Naive B cell (primary cell): ENCODE measurements around the gene GSG1L. TPM values are rescaled to one million over a fixed set of nuclear protein-coding genes. Genes with fewer than 3 reads are reported as not detected.
A peak's percentile ranks its signal among the peaks of the same experiment; 100 is the strongest.
"Not testable (repeated sequence)": the region's sequence is repeated elsewhere in the genome, so short reads cannot be mapped to it uniquely, and the experiment has no call there.

ENCODE experiments used
- ATAC-seq, 2 donors: fragments of 150-1000 bp; cut with Tn5 transposase; 2 replicates each; pipeline ENCODE4 v1.10.0; 2021; ENCODE audit warnings: low read depth in 2 of 2, mild to moderate bottlenecking in 2 of 2, moderate library complexity in 2 of 2
- DNase-seq: peaks from one replicate; pipeline ENCODE4 v3.0.0; 2022
- H3K27ac Mint-ChIP-seq, 6 donors: one replicate each; pipeline ENCODE4 v1.8.0; 2020 to 2022; ENCODE audit warnings: mild to moderate bottlenecking in 6 of 6, mixed read lengths in 6 of 6, moderate library complexity in 5 of 6, inconsistent platforms in 2 of 6
- H3K27me3 Mint-ChIP-seq, 3 donors: one replicate each; pipeline ENCODE4 v1.8.0; 2021 to 2022; ENCODE audit warnings: mixed read lengths in 3 of 3, mild to moderate bottlenecking in 1 of 3
- H3K36me3 Mint-ChIP-seq, 2 donors: one replicate each; pipeline ENCODE4 v1.8.0; 2020 to 2022; ENCODE audit warnings: mixed read lengths in 2 of 2, inconsistent platforms in 1 of 2, mild to moderate bottlenecking in 1 of 2
- H3K4me1 Mint-ChIP-seq, 3 donors: one replicate each; pipeline ENCODE4 v1.8.0; 2020 to 2022; ENCODE audit warnings: mixed read lengths in 3 of 3, inconsistent platforms in 1 of 3, mild to moderate bottlenecking in 1 of 3, moderate library complexity in 1 of 3
- H3K4me3 Mint-ChIP-seq, 8 donors: one replicate each; pipeline ENCODE4 v1.8.0; 2020 to 2022; ENCODE audit warnings: mild to moderate bottlenecking in 8 of 8, mixed read lengths in 8 of 8, moderate library complexity in 8 of 8, inconsistent platforms in 2 of 8
- H3K9me3 Mint-ChIP-seq, 7 donors: one replicate each; pipeline ENCODE4 v1.8.0; 2020 to 2022; ENCODE audit warnings: mixed read lengths in 7 of 7, mild to moderate bottlenecking in 5 of 7, inconsistent platforms in 2 of 7, moderate library complexity in 1 of 7
- polyA plus RNA-seq, 6 donors: library from polyadenylated mRNA; unstranded; fragments of 300-500 nt; fragmentation: Illumina TruSeq; gene quantifications; one replicate each; pipeline ENCODE4 v1.2.3, GENCODE V29; 2021; ENCODE audit warnings: low read depth in 6 of 6

Gene GSG1L
- polyA plus RNA-seq, 6 donors from 2014 or later, result not detected

- no peak for ATAC-seq
- H3K27ac Mint-ChIP-seq, result no peak overlapping the region
- DNase-seq, result no peak
- H3K9me3 Mint-ChIP-seq, result peaks cover 4 to 26% (median 5%) of the 10 kb centered on the region in 7 donors
- peaks cover 3 to 15% (median 9%) of the 10 kb centered on the region in 3 donors for H3K27me3 Mint-ChIP-seq
- H3K4me1 Mint-ChIP-seq, result no peaks in the 10 kb centered on the region
- H3K4me3 Mint-ChIP-seq, result no peak overlapping the region
- peaks cover 4 to 7% of the 10 kb centered on the region in 2 donors for H3K36me3 Mint-ChIP-seq
Measured at GRCh38 chr16:27994686-27995085, 68.8 kb downstream of the GSG1L start.

- Mint-ChIP-seq H3K27me3 (peaks cover 3 to 10% (median 5%) of the 10 kb centered on the region in 3 donors), H3K9me3 (peaks cover 4 to 26% (median 5%) of the 10 kb centered on the region in 7 donors), H3K36me3 (peaks cover 4 to 7% of the 10 kb centered on the region in 2 donors), H3K27ac (no peak overlapping the region), H3K4me3 (no peak overlapping the region), H3K4me1 (no peaks in the 10 kb centered on the region)
- DNase-seq, result no peak
- ATAC-seq, result no peak
Measured at GRCh38 chr16:27993587-27993986, 69.9 kb downstream of the GSG1L start.

GRCh38 chr16:27991876-27992275 is 71.6 kb downstream of the GSG1L start:
- H3K9me3 Mint-ChIP-seq, result peaks cover 4 to 26% (median 5%) of the 10 kb centered on the region in 7 donors
- no peak overlapping the region for H3K27ac Mint-ChIP-seq
- no peak overlapping the region for H3K4me3 Mint-ChIP-seq
- no peaks in the 10 kb centered on the region for H3K4me1 Mint-ChIP-seq
- ATAC-seq (no peak), DNase-seq (no peak)
- peaks cover 0 to 7% of the 10 kb centered on the region in 2 donors for H3K36me3 Mint-ChIP-seq
- peaks cover 0 to 8% (median 0%) of the 10 kb centered on the region in 3 donors for H3K27me3 Mint-ChIP-seq

GRCh38 chr16:27985981-27986380 is 77.5 kb downstream of the GSG1L start:
- no peak for DNase-seq
- Mint-ChIP-seq H3K4me3 (no peak overlapping the region), H3K27ac (no peak overlapping the region), H3K9me3 (peaks cover 0 to 11% (median 3%) of the 10 kb centered on the region in 7 donors), H3K27me3 (peaks cover 0 to 15% (median 11%) of the 10 kb centered on the region in 3 donors), H3K36me3 (no peaks in the 10 kb centered on the region), H3K4me1 (no peaks in the 10 kb centered on the region)
- ATAC-seq, result no peak

GRCh38 chr16:27984121-27984520 is 79.4 kb downstream of the GSG1L start:
- H3K36me3 Mint-ChIP-seq, result no peaks in the 10 kb centered on the region
- ATAC-seq (no peak), DNase-seq (no peak)
- H3K27ac Mint-ChIP-seq, result no peak overlapping the region
- H3K9me3 Mint-ChIP-seq, result peaks cover 0 to 11% (median 3%) of the 10 kb centered on the region in 7 donors
- H3K27me3 Mint-ChIP-seq, result peaks cover 0 to 20% (median 11%) of the 10 kb centered on the region in 3 donors
- H3K4me3 Mint-ChIP-seq, result no peak overlapping the region
- no peaks in the 10 kb centered on the region for H3K4me1 Mint-ChIP-seq

- Mint-ChIP-seq H3K4me3 (no peak overlapping the region), H3K27me3 (peaks cover 3 to 20% (median 11%) of the 10 kb centered on the region in 3 donors), H3K36me3 (no peaks in the 10 kb centered on the region), H3K27ac (no peak overlapping the region), H3K4me1 (no peaks in the 10 kb centered on the region), H3K9me3 (peaks cover 0 to 11% (median 3%) of the 10 kb centered on the region in 7 donors)
- no peak for ATAC-seq
- DNase-seq, result no peak
Measured at GRCh38 chr16:27983244-27983643, 80.3 kb downstream of the GSG1L start.

GRCh38 chr16:27982184-27982583 is 81.3 kb downstream of the GSG1L start:
- no peak for ATAC-seq
- Mint-ChIP-seq H3K4me1 (no peaks in the 10 kb centered on the region), H3K36me3 (no peaks in the 10 kb centered on the region), H3K27me3 (peaks cover 3 to 28% (median 19%) of the 10 kb centered on the region in 3 donors), H3K4me3 (no peak overlapping the region), H3K9me3 (peaks cover 0 to 11% (median 3%) of the 10 kb centered on the region in 7 donors), H3K27ac (no peak overlapping the region)
- no peak for DNase-seq

GRCh38 chr16:27980919-27981700 is 82.4 kb downstream of the GSG1L start:
- peaks cover 0 to 11% (median 3%) of the 10 kb centered on the region in 7 donors for H3K9me3 Mint-ChIP-seq
- peak overlapping the region in 1 of 6 donors; percentile 67 for H3K27ac Mint-ChIP-seq
- peaks cover 8 to 37% (median 26%) of the 10 kb centered on the region in 3 donors for H3K27me3 Mint-ChIP-seq
- no peaks in the 10 kb centered on the region for H3K36me3 Mint-ChIP-seq
- no peak for DNase-seq
- no peak for ATAC-seq
- no peaks in the 10 kb centered on the region for H3K4me1 Mint-ChIP-seq
- H3K4me3 Mint-ChIP-seq, result no peak overlapping the region

- peaks cover 0 to 11% (median 3%) of the 10 kb centered on the region in 7 donors for H3K9me3 Mint-ChIP-seq
- no peaks in the 10 kb centered on the region for H3K4me1 Mint-ChIP-seq
- no peak for ATAC-seq
- H3K27ac Mint-ChIP-seq, result peak overlapping the region in 1 of 6 donors; percentile 49
- no peak for DNase-seq
- H3K36me3 Mint-ChIP-seq, result no peaks in the 10 kb centered on the region
- no peak overlapping the region for H3K4me3 Mint-ChIP-seq
- peaks cover 15 to 42% (median 30%) of the 10 kb centered on the region in 3 donors for H3K27me3 Mint-ChIP-seq
Measured at GRCh38 chr16:27980076-27980775, 83.3 kb downstream of the GSG1L start.

- not testable (repeated sequence) for DNase-seq, H3K27ac Mint-ChIP-seq, H3K4me1 Mint-ChIP-seq, H3K4me3 Mint-ChIP-seq, ATAC-seq, H3K36me3 Mint-ChIP-seq
- H3K9me3 Mint-ChIP-seq, result peaks cover 0 to 11% (median 3%) of the 10 kb centered on the region in 7 donors
- H3K27me3 Mint-ChIP-seq, result peaks cover 15 to 37% (median 30%) of the 10 kb centered on the region in 3 donors
Measured at GRCh38 chr16:27979668-27980067, 83.8 kb downstream of the GSG1L start.

- DNase-seq, result no peak
Measured at GRCh38 chr16:27978876-27979275, 84.6 kb downstream of the GSG1L start.

GRCh38 chr16:27977966-27978365 is 85.5 kb downstream of the GSG1L start:
- peaks cover 0 to 11% (median 3%) of the 10 kb centered on the region in 7 donors for H3K9me3 Mint-ChIP-seq
- no peaks in the 10 kb centered on the region for H3K4me1 Mint-ChIP-seq
- ATAC-seq, result no peak
- DNase-seq, result no peak
- H3K4me3 Mint-ChIP-seq, result no peak overlapping the region
- H3K27me3 Mint-ChIP-seq, result peaks cover 15 to 33% (median 31%) of the 10 kb centered on the region in 3 donors
- no peaks in the 10 kb centered on the region for H3K36me3 Mint-ChIP-seq
- H3K27ac Mint-ChIP-seq, result no peak overlapping the region

More at GRCh38 chr16:27978876-27979275, 84.6 kb downstream of the GSG1L start:
- H3K9me3 Mint-ChIP-seq, result peaks cover 0 to 11% (median 3%) of the 10 kb centered on the region in 7 donors
- no peaks in the 10 kb centered on the region for H3K4me1 Mint-ChIP-seq
- peaks cover 15 to 33% (median 32%) of the 10 kb centered on the region in 3 donors for H3K27me3 Mint-ChIP-seq
- H3K36me3 Mint-ChIP-seq, result no peaks in the 10 kb centered on the region
- H3K4me3 Mint-ChIP-seq, result peak overlapping the region in 1 of 8 donors; percentile 21
- no peak for ATAC-seq
- H3K27ac Mint-ChIP-seq, result peak overlapping the region in 1 of 6 donors; percentile 9

GRCh38 chr16:27976990-27977389 is 86.5 kb downstream of the GSG1L start:
- DNase-seq (no peak), ATAC-seq (no peak)
- Mint-ChIP-seq H3K27me3 (peaks cover 20 to 33% (median 33%) of the 10 kb centered on the region in 3 donors), H3K9me3 (peaks cover 0 to 2% (median 0%) of the 10 kb centered on the region in 7 donors), H3K36me3 (no peaks in the 10 kb centered on the region), H3K4me3 (no peak overlapping the region), H3K27ac (peak overlapping the region in 1 of 6 donors; percentile 51), H3K4me1 (no peaks in the 10 kb centered on the region)
